Adipocyte (in vitro differentiated cells): ENCODE results near the gene FEM1C.

Experiments used
- DNase-seq: peaks from one replicate; pipeline ENCODE4 v3.0.0-alpha.2; 2015; ENCODE audit warnings: low read depth
- H3K27me3 ChIP-seq: replicated peaks from 2 replicates; pipeline ENCODE4 v1.7.0; 2013; ENCODE audit warnings: mild to moderate bottlenecking, low read length, moderate library complexity; ENCODE audit not compliant: control insufficient read depth, insufficient read depth
- H3K36me3 ChIP-seq: 2 replicates; pipeline ENCODE4 v1.7.0; 2013; ENCODE audit warnings: low read length, mild to moderate bottlenecking, moderate library complexity; ENCODE audit not compliant: control insufficient read depth, insufficient read depth, severe bottlenecking
- H3K4me1 ChIP-seq: 2 replicates; pipeline ENCODE4 v1.7.0; 2013; ENCODE audit warnings: mild to moderate bottlenecking, low read length, moderate library complexity; ENCODE audit not compliant: control insufficient read depth, insufficient read depth
- H3K4me3 ChIP-seq: 2 replicates; pipeline ENCODE4 v1.7.0; 2013; ENCODE audit warnings: mild to moderate bottlenecking, low read length, moderate library complexity
- H3K9ac ChIP-seq: 2 replicates; pipeline ENCODE4 v1.7.0; 2013; ENCODE audit warnings: mild to moderate bottlenecking, low read length, moderate library complexity
- H3K9me3 ChIP-seq: 2 replicates; pipeline ENCODE4 v1.7.0; 2013; ENCODE audit warnings: mild to moderate bottlenecking, low read length, moderate library complexity; ENCODE audit not compliant: control insufficient read depth

Gene FEM1C

DNA sequence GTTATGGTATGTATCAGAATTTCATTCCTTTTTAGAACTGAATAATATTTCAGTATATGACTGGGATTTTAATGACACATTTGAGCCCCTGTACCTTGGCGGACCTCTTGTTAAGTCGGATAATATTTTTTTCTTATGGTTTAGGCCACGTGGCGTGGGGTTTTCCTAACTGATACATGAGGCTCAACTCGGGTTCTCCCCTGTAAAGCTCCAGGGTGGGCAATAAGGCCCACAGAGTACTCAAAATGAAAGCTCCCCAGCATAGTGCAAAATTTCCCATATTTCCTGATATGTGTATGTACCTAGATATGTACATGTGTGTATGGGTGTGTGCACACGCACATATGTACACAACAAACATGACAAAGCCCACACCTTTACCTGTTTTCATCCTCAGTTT lies 33.2 kb upstream of the FEM1C start:
- Histone ChIP-seq H3K4me1 (peaks cover 17% of the 10 kb centered on the region), H3K4me3 (no peak overlapping the region), H3K9me3 (peaks cover 7% of the 10 kb centered on the region), H3K36me3 (no peaks in the 10 kb centered on the region), H3K27me3 (no peaks in the 10 kb centered on the region), H3K9ac (no peak overlapping the region)
- DNase-seq = no peak

DNA sequence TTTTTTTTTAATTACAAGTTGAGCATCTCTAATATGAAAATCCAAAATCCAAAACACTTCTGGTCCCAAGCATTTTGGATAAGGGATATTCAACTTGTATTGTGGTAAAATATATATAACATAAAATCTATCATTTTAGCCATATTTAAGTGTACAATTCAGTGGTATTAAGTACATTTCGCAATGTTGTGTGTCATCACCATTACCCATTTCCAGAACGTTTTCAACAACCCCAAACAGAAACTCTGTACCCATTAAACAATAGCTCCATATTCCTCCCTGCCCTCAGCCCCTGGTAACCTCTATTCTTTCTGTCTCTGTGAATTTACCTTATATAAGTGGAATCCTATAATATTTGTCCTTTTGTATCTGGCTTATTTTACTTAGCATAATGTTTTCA lies 32.8 kb upstream of the FEM1C start:
- H3K27me3 ChIP-seq = no peaks in the 10 kb centered on the region
- no peak overlapping the region for H3K4me3 ChIP-seq
- DNase-seq = no peak

DNA sequence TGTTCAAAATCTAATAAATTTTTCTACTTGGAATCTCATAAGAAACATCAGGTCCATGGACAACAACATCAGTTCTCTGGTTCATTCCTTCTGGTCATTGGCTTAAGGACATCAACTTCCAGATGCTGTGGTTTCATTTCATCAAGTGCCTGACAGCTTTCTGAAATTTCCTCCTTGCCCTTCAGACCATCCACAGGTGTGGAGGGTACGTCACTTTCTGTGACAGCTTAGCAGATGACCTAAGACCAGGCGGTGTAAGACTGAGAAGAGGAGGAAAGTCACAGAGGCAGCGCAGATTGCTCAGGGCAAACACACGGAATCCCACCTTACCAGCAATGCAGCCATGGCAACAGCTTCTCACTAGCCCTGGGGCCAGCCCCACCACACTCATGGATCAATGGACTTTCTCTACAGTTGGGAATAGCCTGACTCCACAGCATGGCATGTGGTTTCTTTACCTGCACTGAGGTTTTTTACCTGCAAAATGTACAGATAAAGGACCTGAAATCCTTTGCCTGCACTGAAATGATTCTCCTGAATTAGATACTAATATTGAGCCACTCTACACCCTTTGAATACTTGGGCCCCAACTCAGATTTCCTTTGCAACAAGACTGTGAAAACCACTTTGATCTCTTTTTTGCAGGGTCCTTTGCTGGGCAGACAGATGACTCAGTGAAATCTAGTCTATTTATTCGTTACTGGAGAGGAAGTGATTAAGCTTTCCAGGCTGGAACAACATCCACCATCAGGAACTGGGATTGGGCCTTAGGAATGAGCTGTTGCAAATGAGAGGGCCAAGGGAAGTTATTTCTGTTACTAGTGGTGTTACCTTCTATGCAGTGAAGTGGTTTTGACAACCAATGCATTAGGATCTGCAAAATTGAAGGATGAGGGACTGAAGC lies 30.8 kb upstream of the FEM1C start:
- Histone ChIP-seq H3K4me3 (no peak overlapping the region), H3K9me3 (peaks cover 7% of the 10 kb centered on the region), H3K9ac (no peak overlapping the region), H3K27me3 (no peaks in the 10 kb centered on the region), H3K4me1 (peaks cover 21% of the 10 kb centered on the region), H3K36me3 (no peaks in the 10 kb centered on the region)
- DNase-seq = no peak

More for the DNA sequence above, 32.8 kb upstream of the FEM1C start:
- Histone ChIP-seq H3K9me3 (peaks cover 7% of the 10 kb centered on the region), H3K36me3 (no peaks in the 10 kb centered on the region), H3K9ac (no peak overlapping the region), H3K4me1 (peaks cover 21% of the 10 kb centered on the region)

DNA sequence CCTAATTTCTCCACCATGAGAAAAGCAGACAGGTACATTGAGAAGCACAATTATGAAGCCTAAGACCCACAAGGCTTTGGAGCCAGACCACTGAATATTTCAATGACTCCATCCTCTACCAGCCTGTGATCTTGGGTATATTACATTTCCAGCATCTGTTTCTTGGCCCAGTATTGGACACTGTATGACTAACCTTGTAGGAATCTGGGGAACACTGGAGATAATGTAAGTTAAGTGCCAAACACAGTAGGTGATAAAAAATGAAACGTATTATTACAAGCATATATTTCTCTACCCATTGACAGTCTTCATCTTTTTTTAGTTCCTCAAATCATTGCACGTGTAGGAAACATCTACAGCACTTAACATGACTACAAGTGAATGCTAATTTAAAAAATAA lies 28.6 kb upstream of the FEM1C start:
- peak; percentile 20 for DNase-seq
- Histone ChIP-seq H3K4me3 (no peak overlapping the region), H3K9me3 (peaks cover 7% of the 10 kb centered on the region), H3K9ac (no peak overlapping the region), H3K36me3 (no peaks in the 10 kb centered on the region), H3K27me3 (no peaks in the 10 kb centered on the region), H3K4me1 (peaks cover 12% of the 10 kb centered on the region)

DNA sequence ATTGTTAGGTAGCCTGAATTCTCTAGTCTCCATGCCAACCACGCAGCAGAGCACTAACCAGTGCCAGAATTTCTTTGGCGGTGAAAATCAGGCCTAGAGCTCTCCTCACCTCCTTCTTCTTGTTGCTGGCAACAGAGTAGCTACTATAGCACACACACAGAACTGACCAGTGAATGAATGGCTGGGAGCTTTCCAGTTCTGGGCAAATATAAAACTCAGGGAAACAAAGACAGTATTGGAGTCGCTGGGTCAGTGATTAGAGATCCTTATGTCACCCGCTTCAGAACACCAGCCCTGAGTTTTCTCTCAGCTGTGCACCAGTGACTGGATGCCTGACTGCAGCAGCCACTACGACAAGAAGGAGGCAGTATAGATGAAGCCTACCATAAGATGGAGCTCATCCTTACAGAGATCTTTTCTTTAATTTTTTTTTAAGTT lies 26.9 kb upstream of the FEM1C start:
- no peak for DNase-seq
- no peaks in the 10 kb centered on the region for H3K27me3 ChIP-seq

DNA sequence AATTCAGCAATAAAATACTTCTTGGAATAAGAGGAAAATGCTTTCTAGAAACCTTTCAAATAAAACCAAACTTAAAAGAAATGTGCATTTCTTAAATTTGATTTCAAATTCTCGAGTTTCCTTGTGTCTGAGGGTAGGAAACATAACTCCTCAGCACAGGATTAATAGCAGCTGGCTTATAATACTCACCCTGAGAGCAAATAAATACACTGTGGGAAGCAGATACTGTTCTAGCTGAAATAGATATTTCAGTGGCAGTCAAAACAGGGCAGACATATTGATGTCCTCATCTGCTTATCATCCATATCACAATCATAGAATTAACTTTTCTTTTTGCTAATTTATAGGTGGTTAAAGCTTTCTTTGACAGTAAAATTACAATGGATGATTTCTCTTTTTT lies 24.1 kb upstream of the FEM1C start:
- no peaks in the 10 kb centered on the region for H3K9me3 ChIP-seq
- no peak for DNase-seq
- H3K36me3 ChIP-seq = no peaks in the 10 kb centered on the region
- no peaks in the 10 kb centered on the region for H3K27me3 ChIP-seq
- peaks cover 27% of the 10 kb centered on the region for H3K4me1 ChIP-seq
- H3K9ac ChIP-seq = no peak overlapping the region
- H3K4me3 ChIP-seq = no peak overlapping the region

More for the DNA sequence above, 26.9 kb upstream of the FEM1C start:
- Histone ChIP-seq H3K4me1 (peaks cover 12% of the 10 kb centered on the region), H3K36me3 (no peaks in the 10 kb centered on the region), H3K9me3 (no peaks in the 10 kb centered on the region), H3K9ac (no peak overlapping the region), H3K4me3 (no peak overlapping the region)

DNA sequence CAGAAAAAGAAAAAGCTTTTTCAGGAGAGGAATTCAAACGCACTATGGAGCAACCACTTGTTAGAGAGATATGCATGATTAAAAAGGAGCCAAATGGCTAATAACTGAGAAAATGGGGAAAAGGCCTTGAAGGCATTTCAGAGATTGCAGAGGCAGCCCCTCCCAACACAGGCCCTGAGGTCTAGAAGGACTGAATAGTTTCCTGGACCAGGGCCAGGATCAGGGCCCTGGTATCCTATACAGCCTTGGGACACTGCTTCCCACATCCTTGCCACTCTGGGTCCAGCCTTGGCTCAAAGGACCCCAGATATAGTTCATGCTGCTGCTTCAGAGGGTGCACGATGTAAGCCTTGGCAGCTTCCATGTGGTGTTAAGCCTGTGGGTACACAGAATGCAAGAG lies 20.7 kb upstream of the FEM1C start:
- Histone ChIP-seq H3K9me3 (no peaks in the 10 kb centered on the region), H3K27me3 (no peaks in the 10 kb centered on the region), H3K9ac (peak overlapping the region; percentile 52), H3K36me3 (no peaks in the 10 kb centered on the region), H3K4me1 (peaks cover 15% of the 10 kb centered on the region), H3K4me3 (no peak overlapping the region)
- no peak for DNase-seq

DNA sequence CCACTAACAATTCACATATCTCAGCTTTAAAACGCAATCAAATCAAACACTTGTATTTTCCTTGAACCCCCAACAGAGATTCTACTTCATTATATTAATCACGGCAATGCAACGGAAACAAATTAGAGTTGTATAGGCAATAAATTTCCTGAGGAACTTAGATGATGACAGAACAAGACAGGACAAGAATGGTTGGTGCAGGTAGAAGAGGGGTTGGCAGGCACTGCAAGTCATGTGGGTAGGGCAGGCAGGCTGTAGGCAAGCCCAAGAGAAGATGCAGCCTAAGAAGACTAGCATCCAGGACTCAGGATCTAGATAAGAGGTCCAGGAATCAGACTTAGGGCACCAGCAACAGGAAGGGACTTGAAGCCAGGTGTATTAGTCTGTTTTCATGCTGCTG lies 16.6 kb upstream of the FEM1C start:
- Histone ChIP-seq H3K9me3 (no peaks in the 10 kb centered on the region), H3K36me3 (no peaks in the 10 kb centered on the region), H3K4me1 (peaks cover 38% of the 10 kb centered on the region), H3K4me3 (no peak overlapping the region), H3K9ac (no peak overlapping the region), H3K27me3 (no peaks in the 10 kb centered on the region)
- no peak for DNase-seq

DNA sequence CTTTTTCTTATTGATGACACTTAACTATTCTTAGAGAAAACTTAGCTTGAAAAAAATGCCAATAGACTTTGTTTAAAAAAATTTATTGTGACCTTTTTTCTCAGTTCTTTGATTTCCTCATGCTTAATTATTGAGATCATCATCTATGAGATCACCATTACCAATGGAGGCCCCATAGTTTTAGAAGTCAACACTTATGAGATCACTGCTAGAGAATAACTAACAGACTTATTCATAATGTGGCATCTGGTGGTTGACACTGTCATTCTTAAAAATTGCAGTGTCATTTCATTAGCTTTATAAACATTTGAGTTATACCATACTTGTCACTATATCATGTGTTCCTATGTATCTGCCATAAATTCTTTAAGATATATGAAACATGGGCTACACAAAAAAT lies 14.9 kb upstream of the FEM1C start:
- no peaks in the 10 kb centered on the region for H3K36me3 ChIP-seq

DNA sequence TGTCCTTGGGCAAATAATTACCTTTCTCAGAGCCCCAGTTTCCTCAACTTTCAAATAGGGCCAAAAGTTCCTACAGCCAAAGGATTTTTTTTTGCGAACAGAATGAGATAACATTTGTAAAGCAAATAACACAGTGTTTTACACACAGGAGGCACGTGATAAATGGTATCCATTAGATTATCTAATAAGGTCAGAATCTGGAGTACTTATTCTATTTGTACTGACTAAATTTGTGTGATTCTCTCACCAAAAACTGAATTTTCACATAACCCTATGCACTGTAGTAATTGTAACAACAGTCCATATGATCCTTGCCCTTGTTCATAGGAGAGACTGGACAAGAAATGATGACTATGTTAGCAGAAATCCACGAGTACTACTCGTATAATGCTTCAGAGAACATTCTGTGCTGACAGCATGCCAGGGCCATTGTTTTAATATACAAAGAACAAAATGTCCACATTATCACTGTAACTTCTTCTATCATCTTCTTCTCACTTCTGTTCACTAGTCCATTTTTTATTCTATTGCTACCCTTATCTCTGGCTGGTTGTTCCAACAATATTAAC lies 13.9 kb upstream of the FEM1C start:
- Histone ChIP-seq H3K4me3 (no peak overlapping the region), H3K27me3 (no peaks in the 10 kb centered on the region), H3K9ac (no peak overlapping the region), H3K9me3 (no peaks in the 10 kb centered on the region), H3K36me3 (no peaks in the 10 kb centered on the region), H3K4me1 (peaks cover 23% of the 10 kb centered on the region)
- peak; percentile 59 for DNase-seq

More for the DNA sequence above, 14.9 kb upstream of the FEM1C start:
- H3K4me3 ChIP-seq = no peak overlapping the region
- H3K4me1 ChIP-seq = peaks cover 23% of the 10 kb centered on the region
- no peaks in the 10 kb centered on the region for H3K9me3 ChIP-seq
- H3K9ac ChIP-seq = no peak overlapping the region
- H3K27me3 ChIP-seq = no peaks in the 10 kb centered on the region
- DNase-seq = peak; percentile 19

DNA sequence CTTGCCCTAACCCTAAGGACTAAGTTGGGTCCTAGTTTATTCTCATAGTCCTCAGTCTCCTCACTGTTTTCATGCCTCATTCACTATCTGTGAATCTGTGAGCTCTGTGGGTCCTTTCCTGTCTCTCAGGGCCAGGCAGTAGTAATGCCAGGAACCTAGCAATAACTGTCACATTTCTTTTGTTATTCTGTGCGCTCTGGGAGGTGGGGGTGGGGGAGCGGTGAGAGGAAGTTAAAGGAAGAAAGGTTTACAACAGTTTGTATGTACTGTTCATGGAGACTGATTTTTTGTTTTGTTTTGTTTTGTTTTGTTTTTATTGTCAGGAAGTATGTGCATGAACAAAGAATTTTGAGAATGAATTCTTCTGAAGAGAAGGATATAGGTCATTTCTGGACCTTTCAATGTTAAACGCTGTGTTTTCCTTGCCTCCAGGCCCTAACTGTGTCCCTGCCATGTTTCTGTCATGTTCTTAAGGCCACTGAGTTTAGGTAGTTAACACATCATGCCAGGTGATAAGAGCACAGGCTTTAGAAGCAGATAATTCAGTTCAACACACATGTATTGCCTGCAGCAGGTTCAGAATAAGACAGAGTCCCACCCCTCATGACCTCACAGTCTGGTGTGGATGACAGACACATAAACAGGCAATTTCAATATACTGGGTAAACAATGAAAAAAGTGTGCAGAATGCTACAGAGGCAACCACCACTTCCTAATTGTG lies 13.3 kb upstream of the FEM1C start:
- H3K27me3 ChIP-seq = no peaks in the 10 kb centered on the region
- no peak overlapping the region for H3K9ac ChIP-seq
- no peak overlapping the region for H3K4me3 ChIP-seq
- no peaks in the 10 kb centered on the region for H3K36me3 ChIP-seq
- peaks cover 23% of the 10 kb centered on the region for H3K4me1 ChIP-seq
- DNase-seq = peak; percentile 39
- H3K9me3 ChIP-seq = no peaks in the 10 kb centered on the region
